HG03025 (cell line): ENCODE data around the gene CELSR1.

ENCODE experiments used
- ATAC-seq: cut with Tn5 transposase; IDR thresholded peaks from one replicate; pipeline ENCODE4 v1.9.1; 2021; ENCODE audit warnings: mild to moderate bottlenecking, moderate library complexity; ENCODE audit not compliant: unreplicated experiment, low FRiP score

The CELSR1 gene

DNA sequence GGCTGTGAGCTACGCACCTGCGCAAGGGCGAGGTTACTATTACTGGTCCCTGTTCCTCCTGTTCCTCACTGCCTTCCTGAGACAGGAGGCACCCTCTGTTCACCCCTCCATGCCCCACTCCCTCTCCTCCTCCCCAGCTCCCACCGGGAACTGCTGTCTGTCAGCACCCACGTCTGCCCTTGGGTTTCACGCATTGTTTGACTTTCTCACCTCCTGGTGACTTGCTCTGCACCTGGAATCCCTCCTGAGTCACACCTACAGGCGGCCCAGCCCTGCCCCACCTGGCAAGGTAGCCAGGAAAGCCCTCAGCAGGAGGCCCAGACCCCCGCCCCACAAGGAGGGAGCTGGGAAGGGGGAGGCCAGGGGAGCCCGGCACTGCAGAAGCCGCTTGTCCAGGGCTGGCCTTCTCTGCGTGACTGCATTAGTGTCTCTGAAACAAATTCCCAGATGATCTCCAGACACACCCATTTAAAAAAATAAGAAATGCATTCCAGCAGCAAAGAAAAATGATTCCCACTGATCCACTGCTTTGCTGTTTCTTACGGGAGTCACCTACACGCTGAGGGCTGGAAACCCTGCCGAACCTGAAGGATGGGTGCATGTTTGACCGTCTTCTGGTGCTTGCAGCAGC, 86.4 kb downstream of the CELSR1 start:
- no peak for ATAC-seq

DNA sequence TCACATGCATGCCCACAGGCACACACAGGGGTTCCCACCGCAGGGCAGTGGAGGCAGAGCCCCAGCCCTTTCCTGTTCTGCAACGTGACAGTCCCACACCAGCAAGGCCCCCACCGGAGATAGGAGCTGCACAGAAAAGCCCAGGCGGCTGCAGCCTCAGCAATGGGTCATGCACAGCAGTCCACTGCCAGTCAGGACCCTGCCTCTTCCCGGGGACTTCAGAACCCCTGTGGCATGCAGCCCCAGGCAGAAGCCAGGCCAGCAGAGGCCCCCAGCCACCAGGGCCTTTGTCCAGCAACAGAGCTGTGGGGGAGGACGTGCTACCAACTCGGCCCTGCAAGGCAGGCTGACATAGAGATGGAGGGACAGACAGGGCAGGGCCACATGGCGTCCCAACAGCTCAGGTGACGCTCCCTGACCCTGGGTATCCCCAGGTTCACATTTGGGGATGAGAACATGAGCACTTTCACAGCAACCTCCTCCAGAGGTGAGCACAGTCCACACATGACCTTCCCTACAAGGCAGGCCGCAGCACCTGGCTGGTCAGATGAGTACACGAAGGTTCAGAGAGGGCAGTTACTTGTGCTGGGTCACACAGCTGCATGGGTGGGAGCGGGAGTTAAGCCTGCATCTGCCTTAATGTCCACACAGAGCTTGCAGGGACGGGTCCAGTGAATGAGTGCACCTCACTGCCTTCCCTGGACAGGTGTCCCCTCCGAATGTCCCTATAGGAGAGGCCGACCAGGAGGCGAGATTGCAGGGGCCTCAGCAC, 87.3 kb downstream of the CELSR1 start:
- ATAC-seq: no peak

DNA sequence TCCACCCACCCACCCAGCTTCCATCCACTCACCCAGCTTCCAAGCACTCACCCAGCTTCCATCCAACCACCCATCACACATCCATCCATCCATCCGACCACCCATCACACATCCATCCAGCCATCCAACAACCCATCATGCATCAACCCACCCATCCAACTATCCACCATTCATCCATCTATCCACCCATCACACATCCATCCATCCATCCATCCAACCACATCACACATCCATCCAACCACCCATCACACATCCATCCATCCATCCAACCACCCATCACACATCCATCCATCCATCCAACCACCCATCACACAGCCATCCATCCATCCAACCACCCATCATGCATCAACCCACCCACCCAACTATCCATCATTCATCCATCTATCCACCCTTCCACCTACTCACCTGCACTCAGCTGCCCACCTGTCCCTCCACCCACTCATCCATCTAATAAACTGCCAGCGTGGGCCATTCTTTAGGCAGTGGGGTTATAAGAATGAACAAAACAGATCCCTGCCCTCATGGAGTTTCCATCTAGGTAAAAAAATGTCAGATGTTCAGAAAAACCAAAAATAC, 88.2 kb downstream of the CELSR1 start:
- ATAC-seq: no peak

DNA sequence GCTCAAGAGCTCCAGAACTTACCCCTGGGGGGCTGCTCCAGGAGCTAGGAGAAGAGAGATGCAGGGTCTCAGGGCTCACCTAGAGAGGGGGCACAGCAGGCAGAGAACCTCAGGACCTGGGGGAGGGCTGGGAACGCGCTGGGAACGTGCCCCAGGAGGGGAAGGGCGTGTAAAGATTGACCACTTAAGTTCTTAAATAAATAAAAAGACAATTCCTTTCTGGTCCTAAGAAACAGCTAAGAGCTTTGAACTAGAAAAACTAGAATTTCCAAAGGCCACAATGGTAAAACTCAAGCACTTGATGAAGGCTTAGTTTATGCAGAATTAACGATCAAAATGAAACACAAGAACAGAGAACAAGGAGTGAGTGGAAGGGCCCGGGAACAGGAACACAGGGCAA, 89.1 kb downstream of the CELSR1 start:
- ATAC-seq: no peak

DNA sequence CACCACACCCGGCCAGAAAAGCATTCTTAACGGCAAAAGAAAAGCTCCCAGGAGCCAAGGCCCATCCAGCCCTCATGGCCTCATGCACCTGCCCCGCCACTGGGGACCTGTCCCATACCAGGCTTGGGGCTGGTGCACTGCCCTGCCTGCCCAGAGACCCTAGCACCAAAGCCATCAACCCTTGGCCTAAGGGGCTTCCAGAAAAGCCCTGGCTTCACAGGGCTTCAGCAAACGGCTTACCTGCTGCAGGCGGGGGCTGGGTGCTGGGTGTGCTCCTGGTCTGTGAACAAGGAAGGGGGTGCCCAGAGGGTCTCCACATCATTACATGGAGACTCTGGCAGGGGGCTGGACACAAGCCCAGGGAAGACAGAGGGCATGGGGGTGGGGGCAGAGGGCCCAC, 89.5 kb downstream of the CELSR1 start:
- ATAC-seq: no peak

- no peak for ATAC-seq
Observed at GRCh38 chr22:46446799-46447198, 90.6 kb downstream of the CELSR1 start.

DNA sequence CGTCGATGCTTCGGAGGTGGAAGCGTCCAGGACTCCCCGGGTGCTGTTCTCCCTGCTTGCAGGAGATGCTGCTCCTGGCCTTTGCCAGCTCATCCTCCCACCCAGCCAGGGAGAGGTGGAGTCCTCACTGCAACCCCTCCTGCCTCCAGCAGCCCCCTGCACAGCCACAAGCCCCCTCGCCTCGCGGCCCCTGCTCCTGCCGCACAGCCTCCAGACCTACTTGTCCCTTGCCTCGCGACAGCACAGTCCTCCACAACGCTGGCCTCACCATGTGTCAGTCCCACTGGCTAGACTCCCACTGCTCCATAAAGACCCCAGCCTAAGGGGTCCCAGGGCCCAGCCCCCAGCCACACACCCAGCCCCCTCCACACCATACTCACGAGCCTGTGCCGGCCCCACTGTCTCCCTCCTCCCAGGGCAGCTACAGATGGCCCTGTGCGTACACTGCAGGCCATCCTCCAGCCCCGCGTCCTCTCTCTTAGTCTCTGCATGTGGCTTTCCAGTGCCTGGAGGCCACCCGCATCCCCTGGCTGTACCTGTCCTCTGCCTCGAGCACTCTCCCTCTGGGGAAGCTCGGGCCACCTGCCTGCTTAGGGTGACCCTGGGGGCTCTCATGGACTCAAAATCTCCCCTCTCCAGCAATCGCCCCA, 91.5 kb downstream of the CELSR1 start:
- no peak for ATAC-seq

GRCh38 chr22:46444390-46444854, 93.0 kb downstream of the CELSR1 start:
- ATAC-seq: no peak

GRCh38 chr22:46443850-46444389, 93.5 kb downstream of the CELSR1 start:
- ATAC-seq: no peak

- ATAC-seq: no peak
Observed at GRCh38 chr22:46442217-46442853, 95.1 kb downstream of the CELSR1 start.

- ATAC-seq: no peak
Observed at GRCh38 chr22:46439576-46440465, 97.6 kb downstream of the CELSR1 start.

DNA sequence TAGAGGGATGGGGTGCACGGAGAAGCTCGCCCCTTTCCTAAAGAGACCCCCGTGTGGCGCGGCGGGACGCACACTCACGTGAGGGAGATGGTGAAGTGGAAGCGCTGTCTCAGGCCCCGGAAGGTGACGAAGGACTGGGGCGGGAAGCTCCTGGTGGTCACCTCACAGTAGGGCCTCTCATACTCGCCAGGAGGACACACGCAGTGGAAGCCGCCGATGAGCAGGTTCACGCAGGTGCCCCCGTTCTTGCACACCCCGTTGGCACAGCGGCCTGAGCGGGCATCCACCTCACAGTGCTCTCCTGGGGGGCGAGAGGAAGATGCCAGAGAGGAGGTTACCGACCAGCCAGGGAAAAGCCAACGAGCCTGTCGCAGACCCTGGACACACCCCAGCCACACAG, 98.3 kb downstream of the CELSR1 start:
- no peak for ATAC-seq

DNA sequence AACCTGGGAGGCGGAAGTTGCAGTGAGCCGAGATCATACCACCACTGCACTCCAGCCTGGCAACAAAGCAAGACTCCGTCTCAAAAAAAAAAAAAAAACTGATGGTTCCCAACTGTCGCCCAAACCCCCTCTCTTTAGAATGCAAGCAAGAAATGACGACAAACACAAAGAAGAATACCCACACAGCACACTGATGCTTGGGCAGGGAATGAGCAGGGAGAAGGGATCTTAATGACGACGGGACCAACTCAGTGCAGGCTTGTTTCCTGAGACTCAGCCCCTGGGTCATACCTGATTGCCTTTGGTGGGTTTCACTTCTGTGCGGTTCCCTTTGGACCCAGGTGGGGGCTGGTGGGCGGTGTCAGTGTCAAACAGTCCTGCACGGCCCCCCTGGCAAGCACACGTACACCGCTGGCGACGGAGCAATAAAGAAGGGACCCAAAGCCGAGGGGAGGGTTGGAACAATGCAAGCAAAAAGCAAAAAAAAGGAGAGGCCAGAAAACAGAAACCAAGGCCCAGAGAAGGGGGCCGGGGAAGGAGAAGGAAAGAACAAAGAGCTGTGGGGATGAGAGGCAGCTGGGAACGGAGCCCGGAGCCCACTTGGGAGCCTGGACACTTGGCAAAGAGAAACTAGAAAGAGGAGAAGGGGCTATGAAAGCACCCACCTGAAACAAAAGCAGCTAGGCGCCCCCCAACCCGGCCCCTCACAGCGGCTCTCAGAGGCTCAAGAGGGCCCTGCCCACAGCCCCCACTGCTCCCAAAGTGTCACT, 99.6 kb downstream of the CELSR1 start:
- no peak for ATAC-seq

GRCh38 chr22:46436595-46437175, 100.7 kb downstream of the CELSR1 start:
- ATAC-seq: no peak

- no peak for ATAC-seq
Observed at GRCh38 chr22:46433318-46433717, 104.1 kb downstream of the CELSR1 start.

DNA sequence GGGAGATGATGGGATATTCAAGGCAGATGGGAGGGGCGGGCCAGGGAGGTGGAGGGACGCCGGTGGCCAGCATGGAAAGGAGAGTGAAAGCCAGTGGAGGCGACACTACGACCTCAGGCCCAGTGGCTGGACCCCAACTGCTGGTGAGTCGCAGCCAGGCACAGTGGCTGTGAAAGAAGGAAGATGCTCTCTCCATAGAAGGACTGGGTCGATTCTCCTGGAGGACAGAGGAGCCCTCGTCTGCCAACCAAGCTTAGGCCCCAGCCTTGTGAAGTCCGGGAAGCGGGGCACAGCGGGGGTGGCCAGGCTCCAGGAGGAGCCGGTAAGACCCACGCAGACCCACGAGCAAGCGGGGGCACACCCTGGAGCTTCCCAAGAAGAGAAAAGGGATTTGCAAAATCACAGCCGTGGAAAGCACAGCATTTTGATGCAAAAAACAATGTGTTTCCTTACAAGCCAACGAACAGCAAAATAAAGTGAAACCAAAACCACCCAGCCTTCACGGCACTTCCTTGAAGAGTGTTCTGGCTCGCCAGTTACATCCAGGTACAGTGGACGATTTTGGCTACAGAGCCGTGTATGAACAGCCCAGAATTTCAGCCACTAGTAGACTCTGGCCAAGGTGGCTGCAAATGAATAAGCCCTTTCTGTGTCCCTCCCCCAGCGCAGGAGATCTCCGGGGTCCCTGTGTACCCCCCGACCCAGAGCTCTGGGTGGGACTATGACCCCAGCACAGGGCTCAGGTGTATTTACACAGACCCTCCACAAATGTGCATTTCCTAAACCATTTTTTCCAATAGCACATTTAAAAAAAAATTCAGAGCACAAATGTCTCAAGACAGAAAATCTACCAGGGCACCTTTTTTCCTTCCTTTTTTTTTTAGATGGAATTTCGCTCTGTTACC, 105.0 kb downstream of the CELSR1 start:
- no peak for ATAC-seq
